Breast epithelium (tissue), 4 donors: Measurements from ENCODE around the gene TTC12. TPM values are rescaled to one million over a fixed set of nuclear protein-coding genes. Genes with fewer than 3 reads are reported as not detected.
A peak's percentile ranks its signal among the peaks of the same experiment; 100 is the strongest.

Experiments
- DNase-seq, 2 donors: peaks; one replicate each; pipeline ENCODE4 v3.0.0-alpha.2; 2019; ENCODE audit warnings: low spot score in 2 of 2
- H3K27ac ChIP-seq, 2 donors: fragments of 200-600 bp; sonication (generic) in 1 of 2; one replicate each; pipeline ENCODE4 v1.5.1; 2016 to 2019; ENCODE audit warnings: mild to moderate bottlenecking in 1 of 2
- H3K27me3 ChIP-seq, 2 donors: fragments of 200-600 bp; sonication (generic) in 1 of 2; one replicate each; pipeline versions ENCODE4 v1.5.1 to v1.6.0; 2017 to 2019; ENCODE audit warnings: control low read depth in 1 of 2, mild to moderate bottlenecking in 1 of 2
- H3K36me3 ChIP-seq: fragments of 200-600 bp; one replicate; pipeline ENCODE4 v1.5.1; 2019
- H3K4me1 ChIP-seq, 2 donors: fragments of 200-600 bp; sonication (generic); one replicate each; pipeline ENCODE4 v1.5.1; 2016 to 2019; ENCODE audit warnings: control low read depth in 1 of 2
- H3K4me3 ChIP-seq, 3 donors: fragments of 200-600 bp; sonication (generic); 1 replicate in 2 of 3; 2 replicates in 1 of 3; pipeline ENCODE4 v1.5.1; 2016 to 2019; ENCODE audit warnings: mild to moderate bottlenecking in 3 of 3, moderate library complexity in 2 of 3
- H3K9me3 ChIP-seq, 2 donors: fragments of 200-600 bp; sonication (generic) in 1 of 2; one replicate each; pipeline ENCODE4 v1.5.1; 2016 to 2019; ENCODE audit warnings: control low read depth in 1 of 2
- CTCF ChIP-seq, 3 donors: fragments of 450-650 bp; IDR thresholded peaks; one replicate each; pipeline ENCODE4 v1.5.1; 2016 to 2017; ENCODE audit warnings: antibody characterized with exemption in 3 of 3, mild to moderate bottlenecking in 3 of 3, moderate library complexity in 3 of 3
- POLR2A ChIP-seq: fragments of 450-650 bp; IDR thresholded peaks from one replicate; pipeline ENCODE4 v1.6.1; 2016; ENCODE audit warnings: antibody characterized with exemption, mild to moderate bottlenecking, moderate library complexity
- POLR2AphosphoS5 ChIP-seq, 3 donors: sonication (generic); formaldehyde crosslinking; IDR thresholded peaks; one replicate each; pipeline ENCODE4 v1.6.1; 2017; ENCODE audit warnings: antibody characterized with exemption in 3 of 3
- intact Hi-C: fragments of 100-400 bp; cut with DNase I; formaldehyde crosslinking; loops from one replicate; pipeline ENCODE4 v1.15.1; 2023; ENCODE audit warnings: low total_unique reads
- total RNA-seq, 3 donors: library from RNA; depleted of rRNA; stranded (reverse); fragments of >200 nt; gene quantifications; one replicate each; pipeline ENCODE4 v1.1.0, GENCODE V29; 2016

Gene TTC12
- total RNA-seq, 3 donors from 2014 or later = 12.3 to 48.4 (median 43.6) TPM

DNA sequence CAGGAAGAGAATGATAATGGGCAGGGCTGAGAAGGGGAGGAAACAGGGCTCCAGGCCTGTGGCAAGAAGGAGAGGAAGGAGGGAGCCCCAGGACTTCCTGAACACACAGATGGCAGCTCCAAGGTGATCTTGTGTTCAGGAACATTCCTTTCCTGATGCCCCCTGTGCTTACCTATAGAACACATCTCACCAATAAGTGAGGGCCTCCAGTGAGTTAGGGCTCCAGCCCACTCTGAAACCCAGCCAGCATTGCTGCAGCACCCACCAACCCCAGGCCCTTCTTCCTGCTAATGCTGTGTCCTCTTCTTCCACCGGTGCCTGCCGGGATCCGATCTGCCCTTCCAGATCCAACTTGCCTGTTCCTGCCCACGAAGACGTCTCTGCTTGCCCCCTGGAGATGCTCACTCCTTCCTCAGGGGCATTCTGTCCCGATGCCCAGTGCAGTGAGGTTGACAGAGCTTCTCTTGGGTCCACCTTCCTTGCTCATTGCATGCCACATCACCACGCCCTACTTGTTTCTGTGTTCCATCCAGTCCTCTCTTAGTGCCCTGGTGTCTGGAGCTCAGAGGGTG is 90.6 kb downstream of the TTC12 start:
- Histone ChIP-seq H3K9me3 (no peaks in the 10 kb centered on the region), H3K4me3 (no peak overlapping the region), H3K27ac (peak overlapping the region in 1 of 2 donors; percentile 43), H3K4me1 (no peaks in the 10 kb centered on the region), H3K27me3 (no peaks in the 10 kb centered on the region), H3K36me3 (no peaks in the 10 kb centered on the region)
- TF ChIP-seq CTCF (IDR thresholded peaks at IDR 0.05) (no peak), POLR2AphosphoS5 (IDR thresholded peaks at IDR 0.05) (no peak), POLR2A (no peak)
- no peak for DNase-seq
- intact Hi-C loops = no loop called here

DNA sequence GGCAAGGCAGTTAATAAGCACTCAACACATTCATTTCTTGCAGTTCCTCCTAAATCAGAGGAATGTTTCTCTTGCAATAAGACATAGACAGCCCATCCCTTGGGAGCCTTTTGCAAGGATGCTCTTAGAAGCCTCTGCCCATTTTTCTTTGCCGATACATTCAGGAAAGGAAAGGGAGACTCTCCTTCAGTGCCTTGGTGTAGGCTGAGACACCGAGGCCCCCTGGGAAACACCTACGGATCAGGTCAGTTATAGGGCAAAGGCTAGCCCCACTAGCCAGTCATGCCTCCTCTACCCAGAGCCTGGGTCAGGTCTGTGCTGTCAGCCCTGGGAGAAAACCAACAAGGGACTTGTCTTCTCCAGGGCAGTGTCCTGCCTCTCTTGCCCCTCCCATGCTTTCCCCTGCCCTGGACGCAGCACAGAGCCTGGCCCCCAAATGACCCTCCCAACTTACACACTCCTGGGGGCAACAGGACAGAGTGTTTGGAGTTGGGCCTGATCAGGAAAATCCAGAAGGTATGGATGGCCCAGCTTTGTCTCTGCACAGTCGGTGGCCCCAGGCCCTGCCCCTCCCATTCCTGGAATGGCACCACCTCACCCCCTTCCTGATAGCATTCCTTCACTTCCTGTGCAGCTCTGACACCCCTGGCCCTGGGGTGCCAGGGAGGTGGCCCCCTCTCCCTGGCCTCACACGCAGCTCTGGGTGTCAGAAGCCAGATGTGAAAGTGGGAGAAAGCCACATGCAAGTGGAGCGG is 91.5 kb downstream of the TTC12 start:
- Histone ChIP-seq H3K27me3 (no peaks in the 10 kb centered on the region), H3K4me1 (no peaks in the 10 kb centered on the region), H3K27ac (no peak overlapping the region), H3K9me3 (no peaks in the 10 kb centered on the region), H3K4me3 (no peak overlapping the region), H3K36me3 (no peaks in the 10 kb centered on the region)
- intact Hi-C loops = no loop called here
- DNase-seq = no peak
- no peak for TF ChIP-seq POLR2A
- no peak for TF ChIP-seq CTCF (IDR thresholded peaks at IDR 0.05)

DNA sequence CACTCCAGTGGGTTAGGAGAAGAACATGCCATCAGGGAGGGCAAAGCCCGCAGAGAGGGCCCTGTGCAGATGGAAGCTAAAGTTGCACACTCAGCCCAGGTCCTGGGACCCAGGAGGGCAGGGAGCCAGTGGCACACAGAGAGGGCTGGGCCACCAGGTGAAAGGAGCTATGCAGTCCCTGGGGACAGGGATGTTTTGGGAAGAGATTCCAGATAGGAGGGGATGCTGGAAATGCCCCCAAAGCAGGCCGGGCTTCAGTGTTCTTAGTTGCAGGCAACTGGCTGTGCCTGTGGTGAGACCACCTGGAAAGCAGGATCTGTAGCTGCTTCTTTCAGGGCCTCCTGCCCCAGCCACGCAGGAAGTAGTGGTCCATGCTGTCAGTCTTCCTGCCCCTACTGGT is 92.8 kb downstream of the TTC12 start:
- H3K27me3 ChIP-seq = no peaks in the 10 kb centered on the region
- H3K27ac ChIP-seq = no peak overlapping the region
- no peak overlapping the region for H3K4me3 ChIP-seq
- no peaks in the 10 kb centered on the region for H3K36me3 ChIP-seq
- intact Hi-C loops = no loop called here
- no peaks in the 10 kb centered on the region for H3K4me1 ChIP-seq
- TF ChIP-seq CTCF (IDR thresholded peaks at IDR 0.05) = no peak
- TF ChIP-seq POLR2A = no peak
- TF ChIP-seq POLR2AphosphoS5 (IDR thresholded peaks at IDR 0.05) = no peak
- H3K9me3 ChIP-seq = no peaks in the 10 kb centered on the region
- no peak for DNase-seq

DNA sequence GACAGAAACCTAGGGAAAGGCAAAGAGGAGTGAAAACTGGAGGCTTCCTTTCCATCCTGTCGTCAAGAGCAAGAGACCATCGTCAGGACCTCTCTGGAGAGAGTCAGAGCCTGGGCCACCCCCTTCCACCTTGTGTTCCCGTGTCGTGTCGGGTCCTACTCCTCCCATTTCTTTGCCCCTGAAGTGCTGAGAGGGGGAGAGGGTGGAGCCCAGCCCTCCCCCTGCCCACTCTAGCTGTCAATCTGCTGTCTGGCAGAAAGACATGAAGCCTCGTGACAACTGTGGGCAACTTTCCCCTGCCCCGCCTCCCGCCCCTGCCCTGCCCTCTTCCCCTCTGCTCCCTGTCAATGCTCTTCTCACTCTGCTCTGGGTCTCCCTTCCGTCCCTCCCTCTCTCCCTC is 93.8 kb downstream of the TTC12 start:
- intact Hi-C loops = no loop called here
- no peaks in the 10 kb centered on the region for H3K4me1 ChIP-seq
- H3K36me3 ChIP-seq = no peaks in the 10 kb centered on the region
- no peaks in the 10 kb centered on the region for H3K27me3 ChIP-seq
- no peaks in the 10 kb centered on the region for H3K9me3 ChIP-seq
- H3K4me3 ChIP-seq = no peak overlapping the region
- DNase-seq = no peak
- H3K27ac ChIP-seq = no peak overlapping the region
- TF ChIP-seq CTCF (IDR thresholded peaks at IDR 0.05) (no peak), POLR2A (no peak), POLR2AphosphoS5 (IDR thresholded peaks at IDR 0.05) (no peak)

- Histone ChIP-seq H3K36me3 (no peaks in the 10 kb centered on the region), H3K4me1 (no peaks in the 10 kb centered on the region), H3K27me3 (no peaks in the 10 kb centered on the region), H3K4me3 (no peak overlapping the region), H3K9me3 (no peaks in the 10 kb centered on the region), H3K27ac (no peak overlapping the region)
- DNase-seq = no peak
- intact Hi-C loops = no loop called here
- TF ChIP-seq POLR2A = no peak
- no peak for TF ChIP-seq CTCF (IDR thresholded peaks at IDR 0.05)
- TF ChIP-seq POLR2AphosphoS5 (IDR thresholded peaks at IDR 0.05) = no peak
These were observed 94.5 kb downstream of the TTC12 start for GRCh38 chr11:113408887-113409286.
